ENCODE measurements around the gene CDK8.

- TF ChIP-seq POLR2A (IDR thresholded peaks at IDR 0.05) (no peak), CTCF (IDR thresholded peaks at IDR 0.05) (no peak)
Observed at GRCh38 chr13:26213345-26213744, 40.6 kb upstream of the CDK8 start.
